Endothelial cell of umbilical vein (primary cell): Measurements from ENCODE around the gene PRICKLE4.

ENCODE experiments used
- CTCF ChIP-seq, 2 donors: IDR thresholded peaks; 1 replicate in 1 of 2; 2 replicates in 1 of 2; pipeline ENCODE4 v1.5.1; 2011; ENCODE audit warnings: low read length in 2 of 2, mild to moderate bottlenecking in 2 of 2, moderate library complexity in 2 of 2, control low read depth in 1 of 2, inconsistent platforms in 1 of 2, low read depth in 1 of 2; ENCODE audit not compliant: insufficient read depth in 1 of 2; ENCODE audit errors: extremely low read depth in 1 of 2
- EZH2 ChIP-seq: IDR thresholded peaks from 2 replicates; pipeline ENCODE4 v1.6.1; 2012; ENCODE audit warnings: borderline replicate concordance, low read depth, mild to moderate bottlenecking, moderate library complexity, low read length, inconsistent platforms; ENCODE audit not compliant: severe bottlenecking
- FOS ChIP-seq: IDR thresholded peaks from 2 replicates; pipeline ENCODE4 v1.6.1; 2011; ENCODE audit warnings: mild to moderate bottlenecking, low read length, moderate library complexity, borderline replicate concordance; ENCODE audit not compliant: insufficient read depth
- GATA2 ChIP-seq: IDR thresholded peaks from 2 replicates; pipeline ENCODE4 v1.7.0; 2011; ENCODE audit warnings: low read depth, mild to moderate bottlenecking, moderate library complexity, mixed read lengths, low read length; ENCODE audit not compliant: insufficient read length, insufficient read depth
- JUN ChIP-seq: IDR thresholded peaks from 2 replicates; pipeline ENCODE4 v1.6.1; 2011; ENCODE audit warnings: borderline replicate concordance, low read depth; ENCODE audit not compliant: insufficient read length, insufficient read depth
- POLR2A ChIP-seq: IDR thresholded peaks from 2 replicates; pipeline ENCODE4 v1.6.1; 2012; ENCODE audit warnings: low read depth, mild to moderate bottlenecking, control low read depth, low read length
- POLR2AphosphoS5 ChIP-seq: IDR thresholded peaks from 2 replicates; pipeline ENCODE4 v1.6.1; 2012; ENCODE audit warnings: low read depth, mild to moderate bottlenecking, control low read depth, low read length, moderate library complexity; ENCODE audit not compliant: insufficient read depth

GRCh38 chr6:41736186-41736733, 44.3 kb upstream of the PRICKLE4 start:
- no peak for TF ChIP-seq POLR2A
- no peak for TF ChIP-seq EZH2
- no peak for TF ChIP-seq CTCF (IDR thresholded peaks at IDR 0.05; ENCODE audit: extremely low read depth in 1 of 2, insufficient read depth in 1 of 2, low read depth in 1 of 2, low read length in 2 of 2)
- TF ChIP-seq JUN: no peak
- no peak for TF ChIP-seq POLR2AphosphoS5
- no peak for TF ChIP-seq FOS
- TF ChIP-seq GATA2: no peak
